GM12865 (cell line): ENCODE results near the gene GDF10.
A peak's percentile ranks its signal among the peaks of the same experiment; 100 is the strongest.

Experiments used
- DNase-seq: peaks from one replicate; pipeline ENCODE4 v3.0.0; 2010; ENCODE audit warnings: low read depth
- H3K4me3 ChIP-seq: 2 replicates; pipeline ENCODE4 v1.5.1; 2011; ENCODE audit warnings: mild to moderate bottlenecking, low read depth, low read length, control low read depth
- TF ChIP-seq, protein P1 (sequence below): IDR thresholded peaks from 2 replicates; pipeline ENCODE4 v1.5.1; 2011; ENCODE audit warnings: low read length, control low read depth, low read depth, inconsistent platforms; ENCODE audit not compliant: insufficient read depth; ENCODE audit errors: missing control alignments

The GDF10 gene

DNA sequence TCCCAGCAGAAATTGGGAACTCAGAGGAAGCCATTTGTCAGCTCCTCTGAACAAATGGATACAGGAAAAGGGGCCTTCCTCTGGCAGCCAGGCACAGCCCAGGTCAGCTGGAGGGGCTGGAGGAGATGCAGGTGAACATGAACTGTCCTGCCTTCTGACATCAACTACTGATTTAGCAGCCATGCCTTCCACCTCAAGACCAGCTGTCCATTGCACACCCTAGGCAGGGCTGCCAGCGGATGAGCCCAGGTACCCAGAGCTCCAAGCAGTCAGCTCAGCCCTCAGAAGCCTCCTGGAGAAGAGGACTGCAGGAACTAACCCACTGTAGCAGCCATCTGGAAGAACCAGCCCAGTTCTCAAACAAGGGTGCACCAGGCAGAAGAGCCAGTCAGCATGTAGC, 44.1 kb upstream of the GDF10 start:
- no peak overlapping the region for H3K4me3 ChIP-seq
- TF ChIP-seq, protein P1, sequence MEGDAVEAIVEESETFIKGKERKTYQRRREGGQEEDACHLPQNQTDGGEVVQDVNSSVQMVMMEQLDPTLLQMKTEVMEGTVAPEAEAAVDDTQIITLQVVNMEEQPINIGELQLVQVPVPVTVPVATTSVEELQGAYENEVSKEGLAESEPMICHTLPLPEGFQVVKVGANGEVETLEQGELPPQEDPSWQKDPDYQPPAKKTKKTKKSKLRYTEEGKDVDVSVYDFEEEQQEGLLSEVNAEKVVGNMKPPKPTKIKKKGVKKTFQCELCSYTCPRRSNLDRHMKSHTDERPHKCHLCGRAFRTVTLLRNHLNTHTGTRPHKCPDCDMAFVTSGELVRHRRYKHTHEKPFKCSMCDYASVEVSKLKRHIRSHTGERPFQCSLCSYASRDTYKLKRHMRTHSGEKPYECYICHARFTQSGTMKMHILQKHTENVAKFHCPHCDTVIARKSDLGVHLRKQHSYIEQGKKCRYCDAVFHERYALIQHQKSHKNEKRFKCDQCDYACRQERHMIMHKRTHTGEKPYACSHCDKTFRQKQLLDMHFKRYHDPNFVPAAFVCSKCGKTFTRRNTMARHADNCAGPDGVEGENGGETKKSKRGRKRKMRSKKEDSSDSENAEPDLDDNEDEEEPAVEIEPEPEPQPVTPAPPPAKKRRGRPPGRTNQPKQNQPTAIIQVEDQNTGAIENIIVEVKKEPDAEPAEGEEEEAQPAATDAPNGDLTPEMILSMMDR: no peak
- DNase-seq: no peak

DNA sequence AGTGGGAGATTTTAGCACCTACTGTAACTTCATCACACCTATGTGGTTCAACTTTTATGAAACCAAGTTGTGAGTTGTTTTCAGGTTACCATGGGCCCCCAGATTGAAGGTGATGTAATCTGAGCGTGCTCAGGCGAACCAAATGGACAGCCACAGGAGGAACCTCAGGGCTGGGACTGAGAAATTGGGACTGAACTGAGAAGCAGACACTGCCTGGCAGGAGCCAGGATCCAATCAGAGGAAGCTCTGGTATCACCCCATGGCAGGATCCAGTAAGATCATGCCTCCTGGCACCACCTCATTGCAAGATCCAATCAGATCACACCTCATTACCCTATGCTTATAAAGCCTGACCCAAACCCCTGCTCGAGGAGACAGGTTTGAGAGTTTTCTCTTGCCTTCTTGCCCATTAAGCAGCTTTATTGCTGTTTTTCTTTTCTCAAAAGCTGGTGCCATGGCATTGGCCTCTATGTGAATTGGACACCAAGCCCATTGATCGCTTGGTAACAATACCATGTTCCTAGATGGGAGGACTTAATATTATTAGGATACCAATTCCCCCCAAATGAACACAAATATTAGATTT, 43.2 kb upstream of the GDF10 start:
- no peak overlapping the region for H3K4me3 ChIP-seq
- TF ChIP-seq, protein P1: no peak
- peak; percentile 5 for DNase-seq

DNA sequence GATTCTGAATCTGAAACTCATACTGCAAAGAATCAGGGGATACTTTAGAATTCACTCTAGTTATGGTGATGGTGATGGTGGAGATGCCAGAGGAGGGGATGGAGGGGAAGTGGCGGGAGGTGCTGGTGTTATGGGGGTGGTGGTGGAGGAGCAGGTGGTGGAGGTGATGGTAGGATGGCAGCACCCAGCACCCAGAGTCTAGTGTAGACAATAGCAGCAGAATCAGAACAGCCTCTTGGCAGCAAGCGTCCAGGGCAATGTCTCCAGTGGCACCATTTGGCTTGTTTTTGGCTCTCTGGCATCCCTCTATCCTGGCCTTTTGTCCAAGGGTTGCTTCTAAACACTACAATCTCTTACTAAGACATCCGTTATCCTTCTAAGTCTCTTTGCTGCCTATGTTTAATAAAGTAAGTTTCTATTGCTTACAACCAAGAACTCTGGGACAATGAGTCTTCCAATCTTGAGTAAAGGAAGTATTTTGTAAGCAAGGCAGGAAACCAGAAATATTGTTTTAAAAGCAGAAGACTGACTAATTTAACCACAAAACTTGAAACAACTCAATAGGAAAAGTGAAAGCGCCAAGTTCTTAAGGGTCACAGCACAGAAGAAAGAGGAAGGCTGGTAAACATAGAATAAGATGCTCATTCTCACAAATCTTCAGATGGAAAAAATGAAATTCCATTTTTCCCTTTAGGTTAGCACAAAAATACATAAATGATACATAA, 42.4 kb upstream of the GDF10 start:
- TF ChIP-seq, protein P1: no peak
- H3K4me3 ChIP-seq: no peak overlapping the region
- DNase-seq: peak; percentile 21

DNA sequence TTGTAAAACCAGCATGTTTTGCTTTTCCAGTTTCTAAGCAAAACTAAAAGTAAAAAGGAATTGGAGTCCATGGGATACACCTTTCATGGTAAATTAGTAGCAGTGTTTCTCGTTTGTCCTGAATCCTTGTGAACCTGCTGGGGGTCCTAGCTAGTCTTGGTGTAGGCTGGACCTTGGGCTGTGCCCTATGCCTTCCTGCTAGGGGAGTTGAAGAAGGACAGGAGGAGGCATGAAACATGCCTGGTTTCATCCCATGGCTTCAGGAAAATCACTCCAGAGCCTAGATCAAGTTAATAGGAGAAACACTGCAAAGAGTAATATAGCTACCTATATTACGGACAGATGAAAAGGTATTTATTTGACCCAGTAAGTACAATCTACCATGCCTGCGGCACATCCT, 41.1 kb upstream of the GDF10 start:
- TF ChIP-seq, protein P1: no peak
- no peak for DNase-seq
- no peak overlapping the region for H3K4me3 ChIP-seq

DNA sequence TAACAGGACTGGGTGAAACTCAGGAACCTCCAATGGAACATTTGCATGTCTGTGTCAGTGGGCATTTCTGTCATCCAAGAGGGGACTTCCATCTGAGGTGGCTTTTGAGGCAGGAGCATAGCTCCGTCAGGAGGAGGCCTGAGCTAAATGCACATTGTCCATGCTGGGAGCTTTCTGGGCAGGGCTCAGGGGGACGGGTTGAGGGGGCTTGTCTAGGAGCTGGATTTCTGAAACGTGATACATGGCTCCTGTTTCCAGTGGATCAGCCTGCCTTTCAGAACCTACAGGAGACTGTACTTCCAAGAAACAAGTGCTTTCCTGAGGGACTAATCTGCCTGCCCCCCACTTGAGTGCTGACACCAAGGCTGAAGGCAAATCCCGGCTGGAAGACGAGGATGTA, 40.5 kb upstream of the GDF10 start:
- DNase-seq: no peak
- TF ChIP-seq, protein P1: no peak
- no peak overlapping the region for H3K4me3 ChIP-seq

DNA sequence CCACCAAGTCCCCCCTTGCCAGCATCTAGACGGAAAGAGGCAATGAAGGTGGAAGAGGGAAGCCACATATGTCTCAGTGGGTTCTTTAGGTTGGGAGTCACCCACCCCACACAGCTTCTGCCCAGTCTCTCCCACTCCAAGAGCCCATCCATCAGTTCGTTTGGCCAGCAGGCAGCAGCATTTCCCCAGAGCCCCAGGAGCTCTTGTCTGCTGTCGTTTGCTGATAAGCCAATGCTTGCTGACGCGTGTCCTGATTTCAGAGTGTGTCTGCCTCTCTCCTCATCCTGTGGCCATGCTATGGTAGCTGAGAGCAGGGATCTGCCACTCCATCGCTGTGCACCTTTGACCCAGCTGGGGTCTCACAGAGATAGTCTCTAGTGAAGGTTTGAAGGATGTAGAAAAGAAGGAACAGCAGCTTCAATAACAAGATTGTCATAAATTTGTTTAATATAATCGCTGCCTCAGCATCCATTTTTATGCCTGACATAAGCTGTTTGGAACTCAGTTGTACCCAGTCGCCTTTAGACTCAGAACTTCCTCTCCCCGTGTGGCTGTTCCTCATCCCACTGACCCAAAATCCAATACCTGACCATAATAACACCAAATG, 39.4 kb upstream of the GDF10 start:
- no peak for DNase-seq
- H3K4me3 ChIP-seq: no peak overlapping the region
- TF ChIP-seq, protein P1: no peak
